H1 (cell line): Measurements from ENCODE around the gene HOMER2. TPM values are rescaled to one million over a fixed set of nuclear protein-coding genes. Genes with fewer than 3 reads are reported as not detected.

ENCODE experiments used
- CTCF ChIA-PET: fragments of 300-600 bp; sonication (Branson Sonifier 250); formaldehyde crosslinking; loops from one replicate; lab custom pipeline; 2021; ENCODE audit not compliant: partially characterized antibody; lab: Charles Lee
- POLR2A ChIA-PET: fragments of 300-600 bp; sonication (Branson Sonifier 250); formaldehyde crosslinking; loops from one replicate; lab custom pipeline; 2021; ENCODE audit warnings: inconsistent platforms; ENCODE audit not compliant: partially characterized antibody; lab: Charles Lee
- DNase-seq, 2 experiments: peaks; one replicate each; pipeline versions ENCODE4 v3.0.0 to v3.0.0-alpha.2; 2010 to 2022; ENCODE audit warnings: low spot score in 2 of 2, low read depth in 1 of 2, mixed read lengths in 1 of 2
- FAIRE-seq: peaks from 2 replicates; lab custom pipeline; 2011; peaks lifted over from hg19 to GRCh38; lab: Jason Lieb, UNC
- H2AFZ ChIP-seq: 2 replicates; pipeline ENCODE4 v1.8.1; 2012; ENCODE audit warnings: low read length, inconsistent platforms
- H2AK5ac ChIP-seq: 2 replicates; pipeline ENCODE4 v1.6.1; 2013; ENCODE audit warnings: low read depth, low read length
- H2BK120ac ChIP-seq: replicated peaks from 2 replicates; pipeline ENCODE3; 2013; ENCODE audit warnings: low read depth, low read length, inconsistent platforms
- H2BK12ac ChIP-seq: 2 replicates; pipeline ENCODE4 v1.6.1; 2013; ENCODE audit warnings: low read depth, low read length
- H2BK15ac ChIP-seq: 2 replicates; pipeline ENCODE4 v1.6.1; 2013; ENCODE audit warnings: low read length
- H2BK20ac ChIP-seq: 2 replicates; pipeline ENCODE4 v1.6.1; 2013; ENCODE audit warnings: low read length
- H2BK5ac ChIP-seq: 2 replicates; pipeline ENCODE4 v1.6.1; 2013; ENCODE audit warnings: low read depth, low read length
- H3K14ac ChIP-seq: 2 replicates; pipeline ENCODE4 v1.6.1; 2013; ENCODE audit warnings: inconsistent platforms; ENCODE audit not compliant: insufficient read length
- H3K18ac ChIP-seq: 2 replicates; pipeline ENCODE4 v1.6.1; 2013; ENCODE audit warnings: low read length; ENCODE audit errors: extremely low read depth
- H3K23ac ChIP-seq: 2 replicates; pipeline ENCODE4 v1.6.1; 2013; ENCODE audit warnings: inconsistent platforms; ENCODE audit not compliant: insufficient read length
- H3K23me2 ChIP-seq: 2 replicates; pipeline ENCODE4 v1.6.1; 2013; ENCODE audit warnings: low read depth, low read length
- H3K27ac ChIP-seq: 2 replicates; pipeline ENCODE4 v1.6.1; 2011; ENCODE audit warnings: low read depth, low read length, inconsistent platforms
- H3K27me3 ChIP-seq, 4 experiments: replicated peaks in 1 of 4; 1 replicate in 1 of 4; 2 replicates in 3 of 4; pipeline versions ENCODE4 v1.6.1 to v1.8.1; 2011 to 2013; ENCODE audit warnings: low read length in 3 of 4, mild to moderate bottlenecking in 3 of 4, inconsistent platforms in 2 of 4, mixed read lengths in 2 of 4, moderate library complexity in 1 of 4; ENCODE audit not compliant: control insufficient read depth in 3 of 4, insufficient read depth in 3 of 4; ENCODE audit errors: extremely low read depth in 1 of 4
- H3K36me3 ChIP-seq, 4 experiments: 2 replicates each; pipeline versions ENCODE4 v1.6.1 to v1.8.1; 2011 to 2013; ENCODE audit warnings: mild to moderate bottlenecking in 4 of 4, low read length in 3 of 4, moderate library complexity in 2 of 4, control low read depth in 1 of 4, inconsistent platforms in 1 of 4; ENCODE audit not compliant: insufficient read depth in 4 of 4, control insufficient read depth in 2 of 4
- H3K4ac ChIP-seq: replicated peaks from 2 replicates; pipeline ENCODE3; 2013; ENCODE audit warnings: low read length, low read depth, mixed read lengths, inconsistent platforms; ENCODE audit not compliant: insufficient read length
- H3K4me1 ChIP-seq, 4 experiments: replicated peaks in 1 of 4; 1 replicate in 1 of 4; 2 replicates in 3 of 4; pipeline versions ENCODE4 v1.6.1 to v1.8.1; 2011 to 2013; ENCODE audit warnings: low read length in 3 of 4, inconsistent platforms in 2 of 4, mixed read lengths in 1 of 4; ENCODE audit not compliant: insufficient read depth in 4 of 4, control insufficient read depth in 3 of 4
- H3K4me2 ChIP-seq, 2 experiments: 2 replicates each; pipeline versions ENCODE4 v1.6.1 to v1.8.1; 2011 to 2013; ENCODE audit warnings: low read depth in 2 of 2, low read length in 2 of 2, control low read depth in 1 of 2, inconsistent platforms in 1 of 2, mild to moderate bottlenecking in 1 of 2; ENCODE audit not compliant: insufficient read depth in 1 of 2
- H3K4me3 ChIP-seq, 4 experiments: fragments of 200-600, 300-600 bp in 1 of 4; sonication (generic), shearing (Covaris generic), sonication (Bioruptor Twin) in 1 of 4; 2 replicates each; pipeline versions ENCODE4 v1.5.1 to v1.8.1; 2011 to 2016; ENCODE audit warnings: low read length in 4 of 4, low read depth in 3 of 4, control low read depth in 2 of 4, inconsistent platforms in 2 of 4, mild to moderate bottlenecking in 2 of 4, mixed read lengths in 1 of 4, moderate library complexity in 1 of 4; ENCODE audit not compliant: insufficient read depth in 2 of 4; ENCODE audit errors: extremely low read depth in 1 of 4
- H3K56ac ChIP-seq: replicated peaks from 2 replicates; pipeline ENCODE3; 2013; ENCODE audit warnings: low read depth, mild to moderate bottlenecking, mixed read lengths, low read length, inconsistent platforms; ENCODE audit not compliant: insufficient read length
- H3K79me1 ChIP-seq: 2 replicates; pipeline ENCODE4 v1.6.1; 2013; ENCODE audit warnings: low read depth, low read length, control low read depth
- H3K79me2 ChIP-seq, 2 experiments: 2 replicates each; pipeline versions ENCODE4 v1.6.1 to v1.8.1; 2012 to 2013; ENCODE audit warnings: low read length in 2 of 2, mild to moderate bottlenecking in 2 of 2, inconsistent platforms in 1 of 2; ENCODE audit not compliant: insufficient read depth in 2 of 2, control insufficient read depth in 1 of 2
- H3K9ac ChIP-seq, 4 experiments: replicated peaks in 1 of 4; 1 replicate in 1 of 4; 2 replicates in 3 of 4; pipeline versions ENCODE4 v1.6.1 to v1.8.1; 2011 to 2013; ENCODE audit warnings: low read depth in 3 of 4, low read length in 3 of 4, control low read depth in 2 of 4, mild to moderate bottlenecking in 2 of 4, moderate library complexity in 2 of 4, inconsistent platforms in 1 of 4; ENCODE audit errors: extremely low read depth in 1 of 4
- H3K9me3 ChIP-seq, 2 experiments: 2 replicates each; pipeline versions ENCODE4 v1.6.1 to v1.8.1; 2012 to 2013; ENCODE audit warnings: mild to moderate bottlenecking in 2 of 2, moderate library complexity in 2 of 2, control low read depth in 1 of 2, inconsistent platforms in 1 of 2, low read depth in 1 of 2, low read length in 1 of 2, mixed read lengths in 1 of 2; ENCODE audit not compliant: insufficient read depth in 2 of 2
- H4K20me1 ChIP-seq, 2 experiments: replicated peaks in 1 of 2; 2 replicates each; pipeline versions ENCODE3 to v1.8.1; 2011 to 2013; ENCODE audit warnings: inconsistent platforms in 2 of 2, low read length in 2 of 2, mild to moderate bottlenecking in 1 of 2; ENCODE audit not compliant: insufficient read depth in 2 of 2, control insufficient read depth in 1 of 2
- H4K5ac ChIP-seq: 2 replicates; pipeline ENCODE4 v1.6.1; 2013; ENCODE audit warnings: low read length, low read depth, mixed read lengths, inconsistent platforms; ENCODE audit not compliant: insufficient read length
- H4K8ac ChIP-seq: 2 replicates; pipeline ENCODE4 v1.8.0; 2013; ENCODE audit warnings: mild to moderate bottlenecking, moderate library complexity, low read length, inconsistent platforms; ENCODE audit not compliant: insufficient read depth; ENCODE audit errors: extremely low read depth
- H4K91ac ChIP-seq: replicated peaks from 2 replicates; pipeline ENCODE3; 2013; ENCODE audit warnings: low read length, mixed read lengths, inconsistent platforms; ENCODE audit not compliant: insufficient read length
- ATF3 ChIP-seq: IDR thresholded peaks from 2 replicates; pipeline ENCODE4 v1.6.1; 2011; ENCODE audit warnings: low read depth, mild to moderate bottlenecking, low read length; ENCODE audit not compliant: insufficient read depth
- BACH1 ChIP-seq: IDR thresholded peaks from 2 replicates; pipeline ENCODE4 v1.6.1; 2012; ENCODE audit warnings: low read length, improper control_type of control experiment
- CEBPB ChIP-seq: IDR thresholded peaks from 2 replicates; pipeline ENCODE4 v1.6.1; 2012; ENCODE audit warnings: low read depth, low read length
- EP300 ChIP-seq, 2 experiments: IDR thresholded peaks; 1 replicate in 1 of 2; 2 replicates in 1 of 2; pipeline ENCODE4 v1.6.1; 2011 to 2012; ENCODE audit warnings: low read depth in 2 of 2, low read length in 2 of 2, mild to moderate bottlenecking in 2 of 2, borderline replicate concordance in 1 of 2, inconsistent platforms in 1 of 2, moderate library complexity in 1 of 2
- NANOG ChIP-seq: IDR thresholded peaks from 2 replicates; pipeline ENCODE4 v1.6.1; 2011; ENCODE audit warnings: low read length, low read depth, mild to moderate bottlenecking, inconsistent platforms; ENCODE audit not compliant: insufficient read depth, poor library complexity, severe bottlenecking
- WGBS, 2 experiments: shearing (Covaris generic) in 1 of 2; methylation state at CpG; one replicate each; pipeline versions ENCODE4 v1.1.6 to v1.1.7; 2013 to 2015; ENCODE audit warnings: low lambda C conversion rate in 2 of 2, mixed read lengths in 2 of 2, inconsistent platforms in 1 of 2, low coverage in 1 of 2, missing lambda C conversion rate in 1 of 2; ENCODE audit not compliant: insufficient replicate concordance in 2 of 2, insufficient coverage in 1 of 2, insufficient read length in 1 of 2; ENCODE audit errors: extremely low coverage in 1 of 2, missing lambda C conversion rate in 1 of 2; 5-methylcytosine and 5-hydroxymethylcytosine counted together
- polyA plus RNA-seq, 7 experiments: library from polyadenylated mRNA; depleted of rRNA in 3 of 7; stranded (reverse) in 5 of 7; unstranded in 2 of 7; fragments of >200 nt in 5 of 7; fragments of 200-250 nt in 2 of 7; gene quantifications; 1 replicate in 5 of 7; 2 replicates in 1 of 7; 4 replicates in 1 of 7; pipeline versions ENCODE4 v1.2.1 to v1.2.3, GENCODE V29; 2011 to 2013; ENCODE audit warnings: missing spikeins in 2 of 7, mixed read lengths in 2 of 7
- total RNA-seq: library from RNA; stranded (reverse); fragmentation: NEBNext Ultra II Directional; extraction: Animal tissue kit (Norgen Biotek cat#: 25700); gene quantifications from 2 replicates; pipeline ENCODE4 v1.2.1, GENCODE V29; 2021

HOMER2 gene
- total and polyA plus RNA-seq, 2 of the 8 experiments (the other 6 are each of a cell fraction or from before 2014, with no cell fraction given), result 12.5 to 27.6 TPM

- Histone ChIP-seq H4K20me1 (no peaks in the 10 kb centered on the region), H4K91ac (no peak overlapping the region), H2BK20ac (no peak overlapping the region), H3K9ac (no peak overlapping the region), H3K18ac (no peak overlapping the region), H3K79me1 (no peaks in the 10 kb centered on the region), H4K5ac (no peak overlapping the region), H2BK5ac (no peak overlapping the region), H3K79me2 (no peaks in the 10 kb centered on the region), H2BK15ac (no peak overlapping the region), H2BK12ac (no peak overlapping the region), H3K14ac (no peak overlapping the region), H3K9me3 (no peaks in the 10 kb centered on the region), H3K4me3 (no peak overlapping the region), H4K8ac (no peak overlapping the region), H3K23ac (no peak overlapping the region), H3K23me2 (no peaks in the 10 kb centered on the region), H3K36me3 (peaks cover 0 to 16% (median 0%) of the 10 kb centered on the region in 4 experiments; a peak in 4 of 8 replicates), H2AK5ac (no peak overlapping the region), H2AFZ (no peak overlapping the region), H3K27ac (no peak overlapping the region), H2BK120ac (no peak overlapping the region), H3K4me2 (no peak overlapping the region), H3K27me3 (no peaks in the 10 kb centered on the region), H3K4me1 (no peaks in the 10 kb centered on the region), H3K4ac (no peak overlapping the region), H3K56ac (no peak overlapping the region)
- FAIRE-seq, result no peak
- no peak for DNase-seq
- 86 to 100% methylated on average over 2 to 4 of the region's 4 CpGs for WGBS, 2 experiments
- POLR2A ChIA-PET, result interaction anchor here (0.8 kb wide), 1 partner anchor 57 kb away, joined by 3 read pairs; no protein-coding TSS in a partner anchor
- TF ChIP-seq EP300 (IDR thresholded peaks at IDR 0.05; ENCODE audit: borderline replicate concordance in 1 of 2, low read depth in 2 of 2, low read length in 2 of 2) (no peak), NANOG (no peak), ATF3 (no peak), BACH1 (no peak), CEBPB (no peak)
- CTCF ChIA-PET, result interaction anchor here (0.5 to 2.1 kb wide), 7 partner anchors 15 to 371 kb away, joined by 3 to 9 read pairs (median 3); partner anchors contain the start of gene C15orf40
These were observed 40.6 kb upstream of the HOMER2 start for GRCh38 chr15:82993144-82993543.
